Renal pelvis (tissue), 4 donors: ENCODE measurements around the gene TTC17. TPM values are rescaled to one million over a fixed set of nuclear protein-coding genes. Genes with fewer than 3 reads are reported as not detected.
"Not testable (repeated sequence)": the region's sequence is repeated elsewhere in the genome, so short reads cannot be mapped to it uniquely, and the experiment has no call there.

Experiments
- DNase-seq: peaks from one replicate; pipeline ENCODE4 v3.0.0-alpha.2; 2013
- polyA plus RNA-seq, 3 donors: library from polyadenylated mRNA; unstranded; fragments of 120-200 nt; gene quantifications; one replicate each; pipeline ENCODE4 v1.2.1, GENCODE V29; 2013; ENCODE audit not compliant: insufficient read length in 3 of 3

TTC17 gene
- polyA plus RNA-seq, 3 donors, result 102 to 175 (median 166) TPM

- no peak for DNase-seq
Measured at GRCh38 chr11:43447151-43447550, 88.4 kb downstream of the TTC17 start.

- DNase-seq, result no peak
Measured at GRCh38 chr11:43458486-43458885, 99.8 kb downstream of the TTC17 start.

DNA sequence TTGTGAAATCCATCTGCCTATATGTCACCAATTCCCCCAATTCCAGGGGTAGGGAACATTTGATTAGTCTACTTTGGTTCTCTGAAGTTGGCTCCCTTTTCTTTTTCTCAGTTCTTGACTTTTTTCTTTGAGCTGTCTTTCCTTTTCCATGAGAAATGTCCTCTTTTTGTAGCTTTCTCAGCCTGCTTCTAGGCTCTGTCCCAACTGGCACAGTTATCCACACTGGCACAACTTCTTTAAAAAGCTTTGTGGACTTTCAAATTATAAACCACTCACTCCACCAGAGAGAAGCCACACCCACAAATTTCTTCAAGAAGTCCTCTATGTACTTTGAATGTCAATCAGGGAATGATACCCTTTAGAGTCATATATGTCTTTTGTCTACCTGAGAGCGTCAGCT is 100.5 kb downstream of the TTC17 start:
- DNase-seq, result no peak

DNA sequence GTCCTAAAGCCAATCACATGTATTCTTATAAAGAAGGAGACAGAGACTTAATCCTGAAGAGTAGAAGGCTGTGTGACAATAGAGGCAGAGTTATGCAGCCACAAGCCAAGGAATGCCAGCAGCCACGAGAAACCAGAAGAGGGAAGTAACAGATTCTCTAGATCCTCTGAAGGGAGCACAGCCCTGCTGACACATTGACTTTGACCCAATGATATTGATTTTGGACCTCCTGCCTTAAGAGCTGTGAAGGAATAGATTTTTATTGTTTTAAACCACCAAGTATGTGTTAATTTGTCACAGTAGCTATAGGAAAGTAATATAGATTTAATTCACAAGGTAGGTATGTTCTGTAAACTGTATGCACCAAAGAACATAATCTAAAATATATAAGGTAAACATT is 103.6 kb downstream of the TTC17 start:
- DNase-seq, result no peak

- no peak for DNase-seq
Measured at GRCh38 chr11:43467958-43468357, 109.2 kb downstream of the TTC17 start.

DNA sequence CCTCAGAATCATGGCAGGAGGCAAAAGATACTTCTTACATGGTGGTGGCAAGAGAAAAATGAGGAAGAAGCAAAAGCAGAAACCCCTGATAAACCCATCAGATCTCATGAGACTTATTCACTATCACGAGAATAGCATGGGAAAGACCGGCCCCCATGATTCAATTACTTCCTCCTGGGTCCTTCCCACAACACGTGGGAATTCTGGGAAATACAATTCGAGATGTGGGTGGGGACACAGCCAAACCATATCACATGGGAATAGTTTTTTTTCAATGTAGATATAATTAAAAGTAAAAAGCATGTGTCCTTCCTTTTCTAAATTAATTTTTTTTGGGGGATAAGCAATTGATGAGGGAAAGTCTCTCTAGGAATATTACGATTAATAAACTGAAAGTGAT is 118.8 kb downstream of the TTC17 start:
- not testable (repeated sequence) for DNase-seq

DNA sequence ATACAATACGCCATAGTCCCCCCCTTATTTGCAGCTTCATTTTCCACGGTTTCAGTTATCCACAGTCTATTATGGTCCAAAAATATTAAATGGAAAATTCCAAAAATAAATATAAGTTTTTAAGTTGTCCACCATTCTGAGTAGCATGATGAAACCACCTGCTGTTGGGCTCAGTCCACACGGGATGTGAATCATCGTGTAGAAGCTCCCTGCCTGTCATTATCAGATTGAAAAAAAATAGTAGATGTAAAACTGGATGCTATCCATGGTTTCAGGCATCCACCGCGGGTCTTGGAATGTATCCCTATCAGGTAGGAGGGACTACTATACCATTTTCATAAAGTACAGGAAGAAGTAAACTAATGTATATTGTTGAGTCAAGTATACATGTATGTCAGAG is 127.4 kb downstream of the TTC17 start:
- DNase-seq, result no peak

DNA sequence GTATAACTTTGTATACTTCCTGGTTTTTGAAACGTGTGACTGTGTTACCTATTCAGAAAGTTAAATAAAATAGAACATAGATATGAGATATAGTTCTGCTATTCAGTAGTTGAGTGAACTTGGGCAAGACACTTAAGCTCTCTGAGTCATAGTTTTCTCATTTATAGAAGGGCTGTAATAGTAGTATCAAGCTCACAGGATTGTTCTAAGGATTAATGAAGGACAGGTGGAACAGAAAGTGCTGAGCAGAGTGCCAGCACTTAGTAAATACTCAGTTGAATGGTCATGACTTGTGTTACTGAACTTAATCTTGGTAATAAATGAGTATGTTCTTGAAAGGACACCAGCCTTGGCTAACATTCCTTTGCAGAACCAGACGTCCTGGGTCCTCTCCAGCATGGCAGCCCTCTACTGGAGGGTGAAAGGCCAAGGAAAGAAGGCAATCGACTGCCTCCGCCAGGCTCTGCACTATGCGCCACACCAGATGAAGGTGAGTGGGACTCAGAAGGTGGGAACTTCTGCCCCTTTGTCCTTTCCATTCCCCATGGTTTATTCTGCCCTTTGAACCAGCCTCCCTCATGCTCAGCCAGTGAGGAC is 131.2 kb downstream of the TTC17 start:
- DNase-seq, result no peak

GRCh38 chr11:43492701-43493100 is 134.0 kb downstream of the TTC17 start:
- DNase-seq, result no peak

GRCh38 chr11:43493431-43493830 is 134.7 kb downstream of the TTC17 start:
- no peak for DNase-seq

- no peak for DNase-seq
Measured at GRCh38 chr11:43497144-43497543, 138.4 kb downstream of the TTC17 start.

DNA sequence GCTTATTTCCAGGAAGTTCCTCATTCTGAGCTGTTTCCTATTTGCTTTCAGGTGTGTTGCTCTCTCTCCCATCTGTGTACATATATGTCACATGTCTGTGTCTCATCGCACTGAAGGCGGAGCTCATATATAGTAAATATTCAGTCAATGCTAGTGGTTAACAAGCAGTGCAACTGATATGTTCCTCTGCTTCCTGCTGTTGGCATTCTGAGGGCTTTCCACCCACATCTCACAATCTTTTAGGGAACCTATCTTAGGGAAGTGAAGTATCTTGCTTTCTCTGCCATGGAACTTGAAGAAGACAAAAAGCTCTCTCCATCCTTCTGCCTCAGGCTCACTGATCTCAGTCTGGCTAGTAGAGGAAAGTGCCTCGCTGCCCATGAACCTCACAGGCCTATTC is 139.8 kb downstream of the TTC17 start:
- no peak for DNase-seq

- DNase-seq, result no peak
Measured at GRCh38 chr11:43503417-43503816, 144.7 kb downstream of the TTC17 start.

- DNase-seq, result peak; percentile 7
Measured at GRCh38 chr11:43504316-43504950, 145.7 kb downstream of the TTC17 start.

DNA sequence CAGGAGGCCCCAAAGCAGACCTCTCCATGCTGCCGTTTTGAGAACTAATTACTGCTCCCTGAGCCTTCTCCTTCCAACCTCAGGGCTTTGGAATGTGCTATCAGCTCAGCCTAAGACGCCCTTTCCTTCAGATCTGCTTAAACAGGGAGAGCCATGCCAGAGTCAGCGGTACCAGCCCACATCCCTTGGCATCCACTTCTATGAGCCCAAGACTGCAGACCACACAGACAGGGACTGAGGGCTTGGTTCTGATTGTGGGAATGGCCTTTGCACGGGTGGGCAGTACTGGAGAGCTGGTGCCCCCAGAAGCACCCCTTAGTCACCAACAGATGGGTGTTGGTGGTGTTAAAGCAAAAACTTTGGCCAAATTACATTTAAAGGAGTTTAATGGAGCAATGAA is 146.5 kb downstream of the TTC17 start:
- no peak for DNase-seq

- DNase-seq, result no peak
Measured at GRCh38 chr11:43507171-43507570, 148.5 kb downstream of the TTC17 start.

- no peak for DNase-seq
Measured at GRCh38 chr11:43508511-43508918, 149.8 kb downstream of the TTC17 start.

- no peak for DNase-seq
Measured at GRCh38 chr11:43511959-43512358, 153.2 kb downstream of the TTC17 start.

DNA sequence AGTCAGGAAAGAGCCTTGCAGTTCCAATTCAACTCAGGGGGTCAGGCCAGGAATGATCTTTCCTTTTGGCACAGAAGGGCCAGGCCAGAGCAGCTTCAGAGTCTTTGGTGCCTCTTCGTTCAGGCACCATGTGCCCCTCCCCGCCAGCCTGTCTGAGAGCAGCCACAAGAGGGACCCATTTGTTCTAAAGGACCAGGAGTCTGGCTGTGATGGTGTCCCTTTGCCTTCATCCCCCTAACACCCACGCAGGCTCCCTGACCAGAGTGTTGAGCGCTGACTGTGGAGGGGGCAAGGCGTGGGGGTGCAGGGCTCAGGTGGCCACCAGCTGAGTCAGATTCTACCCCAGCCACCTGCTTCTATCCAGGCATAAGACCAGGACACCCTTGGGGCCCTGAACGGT is 156.4 kb downstream of the TTC17 start:
- no peak for DNase-seq

DNA sequence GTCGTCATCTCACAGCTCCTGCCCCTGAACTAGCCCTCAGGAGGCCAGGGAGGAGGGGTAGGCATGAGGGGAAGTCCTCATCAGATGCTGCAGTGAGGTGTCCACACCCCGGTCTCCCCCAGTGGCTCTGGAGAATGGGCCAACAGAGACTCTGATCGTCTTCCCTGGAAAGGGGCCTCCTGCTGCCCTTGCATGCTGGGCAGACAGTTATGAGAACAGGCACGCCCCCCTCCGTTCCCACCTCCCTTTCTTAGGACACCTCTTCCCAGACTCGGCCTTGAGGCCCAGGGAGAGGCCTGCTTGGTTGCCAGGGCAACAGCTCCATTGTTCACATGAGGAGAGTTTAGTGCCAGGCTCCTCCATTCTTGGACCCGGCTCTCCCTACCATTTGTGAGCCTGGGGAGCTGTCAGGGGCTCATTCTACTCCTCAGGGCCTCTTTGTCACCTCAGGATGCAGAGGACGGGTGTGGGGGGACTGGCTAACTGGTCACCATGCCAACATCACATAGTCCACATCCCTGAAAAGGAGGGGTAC is 157.7 kb downstream of the TTC17 start:
- DNase-seq, result no peak

GRCh38 chr11:43517518-43517917 is 158.8 kb downstream of the TTC17 start:
- DNase-seq, result no peak

GRCh38 chr11:43518408-43519160 is 159.9 kb downstream of the TTC17 start:
- DNase-seq, result no peak

DNA sequence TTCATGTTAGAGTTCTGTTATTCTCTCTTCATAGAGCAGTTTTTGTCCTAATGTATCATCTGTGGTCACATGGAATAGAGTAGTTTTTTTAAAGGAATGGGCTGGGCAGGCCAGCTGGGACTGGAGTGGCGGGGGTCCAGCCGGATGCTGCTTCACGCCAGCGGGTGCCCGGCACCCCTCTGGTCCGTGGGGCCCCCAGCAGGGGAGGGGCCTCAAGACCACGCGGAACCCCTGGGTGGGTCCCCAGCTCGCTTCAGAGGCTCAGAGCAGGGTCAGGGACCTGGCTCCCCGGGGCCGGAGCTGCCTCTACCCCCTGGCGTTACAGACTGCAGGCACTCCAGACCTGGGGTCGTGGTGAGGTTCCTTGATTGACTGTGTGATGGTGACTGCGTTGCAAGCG is 162.8 kb downstream of the TTC17 start:
- no peak for DNase-seq
